Smooth muscle cell of the brain vasculature (primary cell): Measurements from ENCODE around the gene B4GALNT1.
"Not testable (repeated sequence)": the region's sequence is repeated elsewhere in the genome, so short reads cannot be mapped to it uniquely, and the experiment has no call there.

Experiments used
- DNase-seq: peaks from one replicate; pipeline ENCODE4 v3.0.0-alpha.2; 2012; ENCODE audit warnings: low read depth, low spot score

Gene B4GALNT1

GRCh38 chr12:57620936-57621496, 12.0 kb downstream of the B4GALNT1 start:
- DNase-seq = no peak

GRCh38 chr12:57620245-57620935, 12.6 kb downstream of the B4GALNT1 start:
- no peak for DNase-seq

DNA sequence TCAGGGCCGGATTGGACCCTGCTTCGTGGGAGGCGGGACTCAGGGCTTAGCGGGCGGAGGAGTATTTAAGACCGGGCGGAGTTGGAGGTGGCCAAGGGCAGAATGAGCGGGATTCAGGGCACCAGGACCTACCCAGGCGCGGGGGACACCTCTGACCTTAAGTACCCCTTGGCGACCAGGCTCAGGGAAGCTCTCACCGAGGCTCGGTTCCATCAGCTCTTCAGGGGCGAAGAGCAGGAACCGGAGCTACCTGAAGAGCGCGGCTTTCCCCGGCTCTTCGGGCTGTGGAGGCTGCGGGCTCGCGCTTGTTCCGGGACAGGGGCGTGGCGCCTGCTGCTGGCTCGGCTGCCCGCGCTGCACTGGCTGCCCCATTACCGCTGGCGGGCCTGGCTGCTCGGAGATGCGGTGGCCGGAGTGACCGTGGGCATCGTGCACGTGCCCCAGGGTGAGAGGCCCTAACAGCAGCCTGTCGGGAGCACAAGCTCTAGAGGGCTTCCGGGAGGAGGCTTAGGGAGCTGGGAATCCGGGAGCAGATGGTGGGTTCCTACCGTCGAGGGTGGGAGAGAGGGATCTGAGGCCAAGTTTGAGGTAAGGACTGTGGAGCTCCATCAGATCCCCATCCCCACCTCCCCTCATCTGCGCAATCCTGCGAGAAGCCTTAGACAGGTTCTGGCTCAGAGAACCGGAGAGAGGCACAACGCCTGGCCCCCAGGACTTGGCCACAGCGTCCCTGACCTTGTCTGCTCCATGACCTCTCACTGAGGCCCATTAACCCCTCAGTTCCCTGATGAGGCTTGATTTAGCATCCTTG, 13.4 kb downstream of the B4GALNT1 start:
- no peak for DNase-seq

GRCh38 chr12:57618966-57619433, 14.0 kb downstream of the B4GALNT1 start:
- no peak for DNase-seq

- not testable (repeated sequence) for DNase-seq
Observed at GRCh38 chr12:57618431-57618830, 14.6 kb downstream of the B4GALNT1 start.

DNA sequence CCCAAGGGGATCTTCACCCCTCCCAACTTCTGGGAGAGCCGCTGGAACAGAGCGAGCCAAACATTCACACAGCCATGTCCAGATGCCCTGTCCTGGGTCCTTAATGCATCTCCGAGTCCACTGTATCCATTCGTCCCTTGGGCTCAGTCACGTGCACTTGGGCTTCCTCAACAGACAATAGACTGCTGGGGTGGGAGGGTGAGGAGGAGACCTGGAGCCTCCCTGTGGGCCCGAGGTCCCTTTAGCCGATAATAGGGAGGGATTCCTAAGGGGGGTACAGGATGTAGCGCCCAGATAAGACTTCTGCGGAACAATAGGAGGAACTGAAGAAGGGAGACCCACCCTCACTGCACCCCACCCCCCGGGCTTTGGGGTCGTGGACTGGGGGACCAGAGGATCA, 15.1 kb downstream of the B4GALNT1 start:
- DNase-seq = no peak

DNA sequence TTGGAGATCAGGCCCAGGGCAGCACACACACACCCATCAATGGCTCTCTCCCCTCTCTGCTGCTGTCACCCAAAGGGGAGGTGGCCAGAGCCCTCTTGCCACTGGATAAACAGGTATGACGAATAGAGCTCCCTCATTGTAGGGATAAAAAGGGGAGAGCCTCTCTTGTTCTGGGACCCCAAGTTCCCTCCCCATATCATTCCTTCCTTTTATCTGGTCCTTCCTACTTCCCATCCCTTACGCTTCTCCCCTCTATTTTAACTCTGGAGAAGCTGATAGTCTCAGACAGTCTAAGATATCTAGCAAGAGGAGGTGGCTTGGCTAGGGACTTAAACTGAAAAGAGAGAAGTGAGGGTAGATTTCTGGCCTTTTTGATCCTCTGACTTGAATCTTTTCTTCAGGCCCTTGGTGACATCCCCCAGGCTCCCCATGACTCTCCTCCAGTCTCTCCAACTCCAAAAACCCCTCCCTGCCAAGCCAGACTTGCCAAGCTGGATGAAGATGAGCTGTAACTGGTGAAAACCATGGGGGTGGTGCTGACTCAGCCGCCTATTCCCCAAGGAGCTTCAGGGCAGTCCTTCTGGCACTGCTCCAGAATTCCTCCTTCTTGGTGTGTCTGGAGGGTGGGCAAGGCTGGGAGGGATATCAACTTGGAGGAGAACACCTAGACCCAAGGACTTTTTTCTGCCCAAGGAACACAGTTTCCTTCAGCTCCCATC, 16.5 kb downstream of the B4GALNT1 start:
- no peak for DNase-seq

DNA sequence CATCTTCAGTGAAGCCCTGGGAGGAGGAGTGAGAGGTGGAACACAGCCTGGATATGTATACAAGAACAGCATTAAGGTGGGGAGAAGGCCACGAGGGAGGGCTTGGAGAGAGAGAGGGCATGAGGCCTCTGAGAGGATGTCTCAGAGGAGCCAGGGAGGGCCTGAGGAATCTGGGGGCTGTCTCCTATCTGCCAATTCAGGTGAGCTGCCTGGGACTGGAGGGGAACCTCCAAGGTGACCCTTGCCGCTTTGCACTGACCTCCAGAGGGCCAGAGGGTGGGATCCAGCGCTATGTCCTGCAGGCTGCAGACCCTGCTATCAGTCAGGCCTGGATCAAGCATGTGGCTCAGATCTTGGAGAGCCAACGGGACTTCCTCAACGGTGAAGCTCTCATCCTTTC, 17.4 kb downstream of the B4GALNT1 start:
- no peak for DNase-seq

DNA sequence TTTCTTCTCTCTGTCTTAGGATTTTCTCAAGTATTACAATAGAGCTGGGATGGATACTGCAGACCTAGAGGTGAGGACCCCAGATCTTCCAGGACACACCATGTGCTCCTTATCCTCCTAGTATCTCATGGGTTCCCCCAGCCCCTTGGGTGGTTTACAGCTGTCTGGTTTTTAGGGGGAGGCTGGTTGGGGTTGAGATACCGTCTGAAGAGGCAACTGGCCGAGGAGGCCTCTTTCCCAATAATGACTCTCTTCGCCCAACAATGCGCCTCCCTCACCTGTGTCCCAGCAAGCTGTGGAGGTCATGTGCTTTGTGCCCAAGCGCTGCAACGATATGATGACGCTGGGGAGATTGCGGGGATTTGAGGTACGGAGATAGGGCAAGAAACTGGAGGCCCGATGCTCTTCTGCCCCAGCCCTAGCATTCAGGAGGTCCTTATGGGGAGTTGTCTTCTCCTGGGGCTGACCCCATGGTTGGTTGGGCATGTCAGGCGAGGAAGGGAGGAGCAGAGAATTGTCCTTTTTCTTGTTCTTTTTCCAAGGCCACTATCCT, 18.0 kb downstream of the B4GALNT1 start:
- DNase-seq = no peak

DNA sequence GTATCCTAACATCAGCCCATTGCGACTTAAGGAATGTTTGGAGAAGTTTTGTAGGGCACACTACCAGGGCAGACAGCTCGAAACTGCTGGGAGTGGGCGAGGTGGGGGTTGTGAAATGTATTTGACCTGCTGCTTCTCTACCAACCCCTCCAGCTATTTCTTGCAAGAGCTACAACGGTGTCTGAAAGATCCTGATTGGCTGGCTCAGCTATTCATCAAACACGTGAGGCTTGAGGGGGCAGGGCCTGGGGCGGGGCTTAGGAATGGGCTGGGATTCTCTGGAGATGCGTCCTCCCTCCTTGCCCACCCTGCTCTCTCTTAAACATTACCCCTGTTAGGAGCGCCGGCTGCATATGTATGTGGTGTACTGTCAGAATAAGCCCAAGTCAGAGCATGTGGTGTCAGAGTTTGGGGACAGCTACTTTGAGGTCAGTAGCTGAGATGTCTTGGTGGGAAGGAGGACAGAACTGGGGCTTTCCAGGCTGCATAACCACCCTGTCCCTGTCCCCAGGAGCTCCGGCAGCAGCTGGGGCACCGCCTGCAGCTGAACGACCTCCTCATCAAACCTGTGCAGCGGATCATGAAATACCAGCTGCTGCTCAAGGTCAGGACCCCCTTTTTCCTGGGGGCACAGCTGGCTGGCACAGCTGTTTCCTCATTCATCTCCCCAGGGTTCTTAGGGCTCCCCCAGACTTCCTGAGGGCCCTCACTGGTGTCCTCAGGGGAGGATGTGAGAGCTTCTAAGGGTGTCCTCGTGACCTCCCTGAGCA, 18.6 kb downstream of the B4GALNT1 start:
- no peak for DNase-seq

GRCh38 chr12:57613427-57614109, 19.4 kb downstream of the B4GALNT1 start:
- no peak for DNase-seq

DNA sequence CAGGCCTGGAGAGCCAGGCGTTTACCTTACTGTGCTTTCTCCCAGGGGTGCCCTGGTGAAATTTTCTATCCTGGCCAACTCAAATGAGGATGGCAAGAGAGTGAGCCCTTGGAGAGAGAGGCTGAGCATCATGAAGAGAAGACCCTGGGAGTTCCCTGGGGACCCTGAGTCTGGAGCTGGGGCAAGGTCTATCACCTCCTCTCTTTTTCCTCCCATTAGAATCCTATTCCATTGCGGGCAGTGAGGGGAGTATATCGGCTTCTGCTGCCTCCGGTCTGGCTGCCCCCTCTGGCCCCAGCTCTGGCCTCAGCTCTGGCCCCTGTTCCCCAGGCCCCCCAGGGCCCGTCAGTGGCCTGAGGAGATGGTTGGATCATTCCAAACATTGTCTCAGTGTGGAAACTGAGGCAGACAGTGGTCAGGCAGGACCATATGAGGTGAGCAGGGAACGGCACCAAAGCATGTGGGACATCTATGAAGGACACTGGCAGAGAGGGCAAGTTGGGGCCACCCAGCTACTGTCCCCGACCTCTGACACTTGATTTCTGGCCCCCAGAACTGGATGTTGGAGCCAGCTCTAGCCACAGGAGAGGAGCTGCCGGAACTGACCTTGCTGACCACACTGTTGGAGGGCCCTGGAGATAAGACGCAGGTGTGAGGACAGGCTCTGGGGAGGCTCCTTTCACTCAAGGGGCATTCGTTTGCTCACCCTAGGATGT, 20.1 kb downstream of the B4GALNT1 start:
- no peak for DNase-seq

- no peak for DNase-seq
Observed at GRCh38 chr12:57611827-57612710, 20.9 kb downstream of the B4GALNT1 start.

- no peak for DNase-seq
Observed at GRCh38 chr12:57611108-57611826, 21.7 kb downstream of the B4GALNT1 start, which contains the start of gene ARHGEF25. TSS of gene ARHGEF25 (plus strand) at chr12:57611435. CDS start at chr12:57611895, 460 bp downstream.

- no peak for DNase-seq
Observed at GRCh38 chr12:57610554-57611107, 22.4 kb downstream of the B4GALNT1 start.

DNA sequence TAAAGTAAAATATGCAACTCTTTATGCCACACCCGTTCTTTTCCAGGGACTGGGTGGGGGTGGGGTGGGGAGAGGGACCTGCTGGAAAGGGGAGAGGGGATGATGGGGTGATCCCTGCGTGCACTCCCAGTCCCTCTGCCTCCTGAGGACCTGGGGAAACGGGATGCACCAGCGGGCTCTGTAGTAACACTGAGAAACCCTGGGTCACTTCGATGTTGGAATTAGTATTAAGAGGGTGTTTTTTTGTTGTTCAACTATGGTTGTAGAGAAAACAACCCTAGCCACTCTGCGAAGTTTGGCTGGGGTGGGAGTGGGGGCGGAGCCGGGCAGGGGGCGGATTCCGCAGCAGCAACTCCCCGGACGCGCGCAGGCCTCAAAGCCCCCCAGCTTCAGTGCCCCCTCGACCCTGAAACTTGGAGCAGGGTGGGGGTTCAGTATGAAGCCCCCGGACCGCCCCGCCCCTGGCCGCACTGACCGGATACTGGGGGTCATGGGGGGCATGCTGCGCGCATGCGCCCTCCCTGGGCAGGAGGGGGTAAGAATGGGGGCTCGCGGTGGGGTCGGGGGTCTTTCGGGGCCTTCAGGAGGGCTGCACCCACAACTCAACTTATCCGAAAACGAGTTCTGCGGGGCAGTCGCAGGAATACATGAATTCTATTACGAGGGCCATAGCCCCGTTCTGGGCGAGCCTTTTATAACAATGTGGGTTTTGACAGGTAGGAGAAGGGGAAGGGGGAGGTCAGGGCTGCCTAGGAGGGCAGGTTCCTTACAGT, 23.0 kb downstream of the B4GALNT1 start:
- no peak for DNase-seq
